ENCODE data around the gene RRP7A. TPM values are rescaled to one million over a fixed set of nuclear protein-coding genes. Genes with fewer than 3 reads are reported as not detected.

RRP7A gene
- total and polyA plus RNA-seq, 2 of the 13 experiments (the other 11 are each of a cell fraction or from before 2014, with no cell fraction given) = 15.3 to 41.6 TPM

GRCh38 chr22:42562279-42562678 is 42.7 kb upstream of the RRP7A start (continued):
- TF ChIP-seq PRDM15 (CRISPR knock-in tag; IDR thresholded peaks at IDR 0.05) (no peak), SOX13 (IDR thresholded peaks at IDR 0.05) (no peak), SOX13 (CRISPR knock-in tag; conservative IDR thresholded peaks at IDR 0.05 in 1 of 2, IDR thresholded peaks at IDR 0.05 in 1 of 2) (no peak), KDM2A (CRISPR knock-in tag; IDR thresholded peaks at IDR 0.05; ENCODE audit: borderline replicate concordance, low read depth) (0 out of 2 replicates have a peak, but pooled peaks have one; percentile 35), RARA (CRISPR knock-in tag; IDR thresholded peaks at IDR 0.05) (peak; percentile 47; the same call in 1 of the 2 replicates)

DNA sequence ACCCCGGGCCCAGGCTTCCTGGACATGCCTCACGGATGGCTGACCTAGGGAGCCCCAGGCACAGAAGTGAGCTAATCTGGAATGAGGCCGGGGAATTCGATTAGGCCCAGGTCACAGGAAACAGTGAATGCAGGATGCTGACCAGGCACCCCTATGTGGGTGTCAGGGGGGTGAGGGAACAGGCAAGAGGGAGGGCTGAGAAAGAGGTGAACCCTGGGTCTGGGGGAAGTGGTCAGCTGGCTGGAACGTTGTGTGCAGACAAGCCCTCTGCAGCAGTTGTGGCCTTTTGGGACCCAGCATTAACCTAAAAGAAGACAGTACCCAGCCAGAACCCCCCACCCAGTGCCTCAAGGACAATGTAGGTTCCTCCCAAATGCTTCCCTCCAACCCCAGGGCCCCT is 42.3 kb upstream of the RRP7A start:
- ATAC-seq = peak; percentile 26
- no peaks in the 10 kb centered on the region for H3K36me3 ChIP-seq (replicated peaks in 1 of 2; ENCODE audit: control insufficient read depth in 1 of 2, insufficient read depth in 2 of 2, low read length in 2 of 2)
- 47% methylated on average over 5 of the region's 5 CpGs for WGBS (ENCODE audit: low lambda C conversion rate)
- no peaks in the 10 kb centered on the region for H3K9me3 ChIP-seq (ENCODE audit: low read length)
- no peak overlapping the region for H3K9ac ChIP-seq (ENCODE audit: insufficient read depth, low read depth, low read length)
- H3K27ac ChIP-seq (ENCODE audit: extremely low read length, insufficient read depth, low read length) = peak overlapping the region; percentile 43
- BruUV-seq (replicated peaks) = no TSS peak
- no peaks in the 10 kb centered on the region for H4K20me1 ChIP-seq (ENCODE audit: insufficient read depth, low read length)
- CTCF ChIA-PET (ENCODE audit: low intra/inter-chr PET ratio, low total read pairs) = no interaction called here
- intact Hi-C loops (cut with micrococcal nuclease; ENCODE audit: unreplicated experiment) (no loop called here), in situ Hi-C loops (cut with HindIII; ENCODE audit: extremely low pct_ligation_motif_present, low pct_unique_long_range_greater_than_20kb) (no loop called here)
- peak overlapping the region in 1 of 3 experiments; percentile 25; a peak in 1 of 6 replicates for H3K4me3 ChIP-seq (replicated peaks in 1 of 3; ENCODE audit: insufficient read depth in 1 of 3, low read depth in 2 of 3, low read length in 3 of 3)
- POLR2A ChIA-PET = interaction anchor here (1.0 to 2.7 kb wide), 4 partner anchors 8 to 54 kb away, joined by 3 to 13 read pairs (median 6); partner anchors contain the start of gene SERHL2
- H3K4me1 ChIP-seq (ENCODE audit: insufficient read depth, low read length) = peaks cover 33% of the 10 kb centered on the region
- no peak for DNase-seq (ENCODE audit: low spot score)
- H2AFZ ChIP-seq (ENCODE audit: low read length) = no peak overlapping the region
- peak overlapping the region; percentile 34 for H3K4me2 ChIP-seq (ENCODE audit: low read depth, low read length)
- H3K27me3 ChIP-seq (ENCODE audit: control insufficient read depth in 1 of 2, insufficient read depth in 2 of 2, low read length in 2 of 2) = no peaks in the 10 kb centered on the region
- no peak for FAIRE-seq
- no peaks in the 10 kb centered on the region for H3K79me2 ChIP-seq (ENCODE audit: insufficient read depth, low read length)
- TF ChIP-seq, protein P1, sequence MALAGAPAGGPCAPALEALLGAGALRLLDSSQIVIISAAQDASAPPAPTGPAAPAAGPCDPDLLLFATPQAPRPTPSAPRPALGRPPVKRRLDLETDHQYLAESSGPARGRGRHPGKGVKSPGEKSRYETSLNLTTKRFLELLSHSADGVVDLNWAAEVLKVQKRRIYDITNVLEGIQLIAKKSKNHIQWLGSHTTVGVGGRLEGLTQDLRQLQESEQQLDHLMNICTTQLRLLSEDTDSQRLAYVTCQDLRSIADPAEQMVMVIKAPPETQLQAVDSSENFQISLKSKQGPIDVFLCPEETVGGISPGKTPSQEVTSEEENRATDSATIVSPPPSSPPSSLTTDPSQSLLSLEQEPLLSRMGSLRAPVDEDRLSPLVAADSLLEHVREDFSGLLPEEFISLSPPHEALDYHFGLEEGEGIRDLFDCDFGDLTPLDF (CRISPR knock-in tag; IDR thresholded peaks at IDR 0.05) = no peak
- TF ChIP-seq ZNF234 (CRISPR knock-in tag; conservative IDR thresholded peaks at IDR 0.05) (no peak), NFE2 (CRISPR knock-in tag; IDR thresholded peaks at IDR 0.05) (no peak), RELA (CRISPR knock-in tag; IDR thresholded peaks at IDR 0.05) (no peak), AKAP8 (CRISPR knock-in tag; IDR thresholded peaks at IDR 0.05) (no peak), KMT2A (CRISPR knock-in tag; IDR thresholded peaks at IDR 0.05) (no peak), RAD51 (IDR thresholded peaks at IDR 0.05; ENCODE audit: borderline replicate concordance) (no peak), ZNF138 (CRISPR knock-in tag; IDR thresholded peaks at IDR 0.05; ENCODE audit: low read depth) (no peak), FUBP1 (CRISPR knock-in tag; IDR thresholded peaks at IDR 0.05; ENCODE audit: borderline replicate concordance) (no peak), ZNF710 (CRISPR knock-in tag; IDR thresholded peaks at IDR 0.05; ENCODE audit: borderline replicate concordance) (no peak)
